ENCODE data around the gene ITGB4.

ITGB4 gene

DNA sequence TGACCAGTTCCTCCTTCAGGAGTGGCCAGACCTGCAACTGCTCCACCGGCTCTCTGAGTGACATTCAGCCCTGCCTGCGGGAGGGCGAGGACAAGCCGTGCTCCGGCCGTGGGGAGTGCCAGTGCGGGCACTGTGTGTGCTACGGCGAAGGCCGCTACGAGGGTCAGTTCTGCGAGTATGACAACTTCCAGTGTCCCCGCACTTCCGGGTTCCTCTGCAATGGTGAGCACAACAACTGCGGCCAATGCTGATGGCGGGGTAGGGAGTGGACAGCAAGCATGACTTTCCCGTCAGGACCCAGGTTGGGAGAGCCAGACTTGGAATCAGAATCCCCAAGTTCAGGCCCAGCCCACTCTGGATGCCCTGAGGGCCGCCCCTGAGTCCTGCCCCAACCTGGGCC, 12.2 kb downstream of the ITGB4 start:
- no peak for DNase-seq

DNA sequence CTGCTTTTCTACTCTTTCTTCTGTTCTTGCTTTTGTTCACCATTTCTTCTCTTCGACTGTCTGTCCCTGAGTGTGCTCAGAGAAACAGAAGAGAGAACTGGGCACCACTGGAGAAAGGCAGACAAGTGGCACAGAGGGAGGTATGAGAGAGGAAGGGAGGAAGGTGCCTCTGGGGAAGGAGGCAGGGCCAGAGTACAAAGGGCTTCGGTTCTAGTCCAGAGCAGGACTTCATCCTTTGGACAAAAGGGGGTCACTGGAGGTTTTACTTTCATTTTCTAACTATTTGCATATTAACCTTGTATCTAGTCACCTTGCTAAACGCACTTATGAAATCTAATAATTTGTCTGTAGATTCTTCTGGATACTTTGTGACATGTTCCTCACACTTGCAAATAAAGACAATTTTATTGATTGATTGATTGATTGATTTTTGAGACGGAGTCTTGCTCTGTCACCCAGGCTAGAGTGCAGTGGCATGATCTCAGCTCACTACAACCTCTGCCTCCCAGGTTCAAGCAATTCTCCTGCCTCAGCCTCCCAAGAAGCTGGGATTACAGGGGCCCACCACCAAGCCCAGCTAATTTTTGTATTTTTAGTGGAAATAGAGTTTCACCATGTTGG, 13.5 kb downstream of the ITGB4 start:
- no peak for DNase-seq

DNA sequence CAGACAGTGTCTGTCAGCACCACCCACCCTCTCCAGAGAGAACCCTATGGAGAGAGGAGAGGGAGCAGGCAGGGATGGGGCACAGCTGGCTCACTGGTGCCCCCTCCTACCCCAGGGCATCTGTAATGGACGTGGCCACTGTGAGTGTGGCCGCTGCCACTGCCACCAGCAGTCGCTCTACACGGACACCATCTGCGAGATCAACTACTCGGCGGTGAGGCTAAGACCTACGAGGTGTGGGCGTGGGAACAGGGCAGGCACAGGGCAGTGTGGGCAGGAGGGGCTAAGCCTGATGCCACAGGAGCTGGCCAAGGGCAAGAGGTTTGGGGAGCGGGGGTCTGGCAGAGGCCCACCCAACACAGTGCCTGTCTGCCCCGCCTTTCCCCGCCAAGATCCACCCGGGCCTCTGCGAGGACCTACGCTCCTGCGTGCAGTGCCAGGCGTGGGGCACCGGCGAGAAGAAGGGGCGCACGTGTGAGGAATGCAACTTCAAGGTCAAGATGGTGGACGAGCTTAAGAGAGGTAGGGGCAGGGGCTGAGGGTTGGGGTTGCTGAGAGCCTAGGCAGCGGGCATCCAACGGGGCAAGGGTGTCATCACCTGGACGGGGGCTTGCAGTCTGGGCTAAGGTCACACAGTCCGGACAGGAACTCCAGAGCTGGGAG, 15.0 kb downstream of the ITGB4 start:
- DNase-seq = no peak

DNA sequence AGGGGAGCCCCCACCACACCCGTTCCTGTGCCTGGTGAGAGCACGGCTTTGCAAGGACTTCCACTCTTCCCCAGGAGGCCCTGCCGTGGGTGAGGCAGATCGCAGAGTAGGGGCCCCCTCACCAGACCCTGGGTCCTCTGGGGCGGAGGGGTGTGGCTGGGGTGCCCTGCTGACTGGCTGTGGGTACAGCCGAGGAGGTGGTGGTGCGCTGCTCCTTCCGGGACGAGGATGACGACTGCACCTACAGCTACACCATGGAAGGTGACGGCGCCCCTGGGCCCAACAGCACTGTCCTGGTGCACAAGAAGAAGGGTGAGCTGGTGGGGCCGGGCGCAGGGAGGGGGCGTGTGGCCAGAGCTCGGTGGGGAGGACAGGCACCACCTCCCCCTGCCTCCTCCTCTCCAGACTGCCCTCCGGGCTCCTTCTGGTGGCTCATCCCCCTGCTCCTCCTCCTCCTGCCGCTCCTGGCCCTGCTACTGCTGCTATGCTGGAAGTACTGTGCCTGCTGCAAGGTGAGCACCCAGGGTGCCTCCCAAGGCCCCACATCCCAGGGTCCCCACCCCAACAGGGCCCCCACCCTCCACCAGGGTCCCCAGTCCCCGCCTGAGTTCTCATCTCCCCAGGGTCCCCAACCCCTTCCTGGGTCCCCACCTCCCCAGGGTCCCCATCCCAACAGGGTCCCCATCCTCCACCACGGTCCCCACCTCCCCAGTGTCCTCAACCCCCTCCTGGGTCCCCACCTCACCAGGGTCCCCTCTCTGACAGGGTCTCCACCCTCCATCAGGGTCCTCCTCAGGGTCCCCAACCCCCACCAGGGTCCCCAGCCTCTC, 16.1 kb downstream of the ITGB4 start:
- DNase-seq = no peak

DNA sequence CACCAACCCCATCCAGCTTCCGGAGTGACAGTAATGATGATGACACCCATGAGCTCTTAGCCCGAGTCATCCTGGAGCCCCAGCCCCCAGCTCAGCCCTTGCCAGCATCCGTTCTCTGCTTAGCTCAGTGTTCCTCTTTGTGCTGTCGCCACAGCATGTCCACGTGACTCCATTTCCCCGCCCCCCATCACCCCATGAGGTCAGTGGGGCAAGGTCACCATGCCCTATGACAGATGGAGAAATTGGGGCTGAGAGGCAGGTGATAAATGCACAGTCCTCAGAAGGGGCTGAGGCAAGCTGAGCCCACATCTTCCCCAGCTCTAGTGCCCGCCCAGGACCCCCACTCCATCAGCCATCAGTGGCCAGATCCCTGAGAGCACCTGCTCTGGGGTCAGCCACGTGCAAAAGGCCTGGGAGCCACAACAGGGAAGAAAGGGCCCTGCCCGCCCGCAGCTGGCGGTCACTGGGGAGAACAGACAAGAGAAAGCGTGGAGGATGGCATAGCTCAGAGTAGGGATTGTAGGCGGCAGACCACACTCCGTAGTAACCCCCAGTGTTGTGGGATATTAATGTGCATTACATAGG, 17.1 kb downstream of the ITGB4 start:
- no peak for DNase-seq

DNA sequence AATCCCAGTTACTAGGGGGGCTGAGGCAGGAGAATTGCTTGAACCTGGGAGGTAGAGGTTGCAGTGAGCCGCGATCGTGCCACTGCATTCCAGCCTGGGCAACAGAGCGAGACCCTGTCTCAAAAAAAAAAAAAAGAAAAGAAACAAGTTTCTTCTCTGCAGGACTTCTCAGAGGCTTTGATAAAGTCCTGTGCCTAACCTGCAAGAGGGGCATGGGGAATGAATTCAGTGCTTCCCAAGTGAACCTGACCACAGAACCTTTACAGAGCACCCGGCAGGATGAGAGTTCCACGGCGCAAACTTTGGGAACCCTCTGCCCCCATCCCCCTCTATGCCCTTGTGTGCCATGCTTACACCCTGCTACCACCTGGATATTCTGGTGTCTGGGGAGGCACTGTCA, 17.9 kb downstream of the ITGB4 start:
- DNase-seq = no peak

DNA sequence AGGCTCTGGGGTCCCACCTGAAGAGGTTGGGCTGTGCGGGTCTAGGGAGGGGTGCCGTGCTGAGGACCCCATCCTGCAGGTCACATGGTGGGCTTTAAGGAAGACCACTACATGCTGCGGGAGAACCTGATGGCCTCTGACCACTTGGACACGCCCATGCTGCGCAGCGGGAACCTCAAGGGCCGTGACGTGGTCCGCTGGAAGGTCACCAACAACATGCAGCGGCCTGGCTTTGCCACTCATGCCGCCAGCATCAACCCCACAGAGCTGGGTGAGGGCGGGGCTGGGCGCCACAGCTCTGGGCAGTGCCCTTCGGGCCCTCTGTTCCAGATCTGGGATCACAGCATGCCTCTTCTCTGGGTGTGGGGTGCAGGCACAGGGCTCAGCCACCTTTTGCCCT, 18.5 kb downstream of the ITGB4 start:
- DNase-seq = no peak

DNA sequence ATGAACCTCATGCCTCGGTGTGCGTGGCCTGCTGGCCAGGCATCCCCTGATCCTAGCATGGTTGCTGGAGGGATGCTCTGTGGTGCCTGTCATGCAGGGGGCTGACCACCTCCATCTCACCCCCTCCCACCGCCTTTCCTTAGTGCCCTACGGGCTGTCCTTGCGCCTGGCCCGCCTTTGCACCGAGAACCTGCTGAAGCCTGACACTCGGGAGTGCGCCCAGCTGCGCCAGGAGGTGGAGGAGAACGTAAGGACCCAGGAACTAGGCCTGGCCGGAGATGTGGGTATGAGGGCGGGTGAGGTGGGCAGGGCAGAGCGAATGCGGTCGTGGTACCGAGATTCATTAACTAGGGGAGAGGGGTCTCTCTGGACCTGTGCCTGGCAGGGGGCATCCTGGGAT, 19.0 kb downstream of the ITGB4 start:
- no peak for DNase-seq

DNA sequence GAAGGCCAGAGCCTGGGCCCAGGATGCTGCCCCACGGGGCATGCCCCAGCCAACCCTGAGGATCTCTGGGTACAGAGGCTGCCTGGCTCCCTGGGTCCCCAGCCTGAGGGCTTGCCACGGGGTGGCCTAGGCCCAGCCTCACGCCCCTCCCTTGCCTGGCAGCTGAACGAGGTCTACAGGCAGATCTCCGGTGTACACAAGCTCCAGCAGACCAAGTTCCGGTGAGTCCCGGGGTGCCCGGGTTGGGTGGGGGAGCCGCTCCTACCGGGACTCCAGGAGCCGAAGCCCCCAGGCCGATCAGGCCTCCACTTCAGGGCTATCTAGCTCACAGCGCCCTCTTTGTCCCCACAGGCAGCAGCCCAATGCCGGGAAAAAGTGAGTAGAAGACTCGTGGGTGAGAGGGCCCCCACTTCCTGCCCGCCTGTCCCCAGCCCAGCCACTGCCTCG, 19.4 kb downstream of the ITGB4 start:
- no peak for DNase-seq

DNA sequence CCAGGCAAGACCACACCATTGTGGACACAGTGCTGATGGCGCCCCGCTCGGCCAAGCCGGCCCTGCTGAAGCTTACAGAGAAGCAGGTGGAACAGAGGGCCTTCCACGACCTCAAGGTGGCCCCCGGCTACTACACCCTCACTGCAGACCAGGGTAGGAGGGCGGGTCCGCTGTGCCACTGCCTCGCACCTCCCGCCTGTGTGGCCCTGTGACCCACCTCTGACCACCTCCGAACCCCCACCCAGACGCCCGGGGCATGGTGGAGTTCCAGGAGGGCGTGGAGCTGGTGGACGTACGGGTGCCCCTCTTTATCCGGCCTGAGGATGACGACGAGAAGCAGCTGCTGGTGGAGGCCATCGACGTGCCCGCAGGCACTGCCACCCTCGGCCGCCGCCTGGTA, 21.1 kb downstream of the ITGB4 start:
- no peak for DNase-seq

DNA sequence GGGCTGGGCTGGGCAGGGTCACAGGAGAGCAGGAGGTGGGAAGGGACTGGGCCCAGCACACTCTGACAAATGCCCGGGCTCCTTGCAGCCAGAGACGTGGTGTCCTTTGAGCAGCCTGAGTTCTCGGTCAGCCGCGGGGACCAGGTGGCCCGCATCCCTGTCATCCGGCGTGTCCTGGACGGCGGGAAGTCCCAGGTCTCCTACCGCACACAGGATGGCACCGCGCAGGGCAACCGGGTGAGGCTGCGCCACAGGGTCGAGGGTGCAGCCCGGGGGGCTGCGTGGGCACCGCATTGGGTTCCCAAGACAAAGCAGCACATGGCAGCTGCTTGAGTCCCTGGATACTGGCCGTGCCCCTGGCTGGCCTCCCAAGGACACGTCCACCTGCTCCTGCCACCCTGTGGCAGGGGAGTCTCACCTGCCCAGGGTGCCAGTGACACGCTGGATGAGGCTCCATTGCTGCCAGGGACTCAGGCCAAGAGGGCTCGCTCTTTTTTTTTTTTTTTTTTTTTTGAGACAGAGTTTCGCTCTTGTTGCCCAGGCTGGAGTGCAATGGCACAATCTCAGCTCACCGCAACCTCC, 22.5 kb downstream of the ITGB4 start:
- DNase-seq = no peak

DNA sequence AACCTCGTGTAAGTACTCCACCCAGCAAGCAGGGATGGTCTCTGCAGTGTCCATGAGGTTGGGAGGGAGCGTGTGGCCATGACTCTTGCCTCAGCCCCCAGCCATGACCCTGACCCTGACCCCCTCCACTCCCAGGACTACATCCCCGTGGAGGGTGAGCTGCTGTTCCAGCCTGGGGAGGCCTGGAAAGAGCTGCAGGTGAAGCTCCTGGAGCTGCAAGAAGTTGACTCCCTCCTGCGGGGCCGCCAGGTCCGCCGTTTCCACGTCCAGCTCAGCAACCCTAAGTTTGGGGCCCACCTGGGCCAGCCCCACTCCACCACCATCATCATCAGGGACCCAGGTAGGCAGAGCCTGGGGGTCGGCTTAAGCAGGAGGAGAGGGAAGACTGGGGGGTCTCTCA, 27.4 kb downstream of the ITGB4 start:
- DNase-seq = no peak

DNA sequence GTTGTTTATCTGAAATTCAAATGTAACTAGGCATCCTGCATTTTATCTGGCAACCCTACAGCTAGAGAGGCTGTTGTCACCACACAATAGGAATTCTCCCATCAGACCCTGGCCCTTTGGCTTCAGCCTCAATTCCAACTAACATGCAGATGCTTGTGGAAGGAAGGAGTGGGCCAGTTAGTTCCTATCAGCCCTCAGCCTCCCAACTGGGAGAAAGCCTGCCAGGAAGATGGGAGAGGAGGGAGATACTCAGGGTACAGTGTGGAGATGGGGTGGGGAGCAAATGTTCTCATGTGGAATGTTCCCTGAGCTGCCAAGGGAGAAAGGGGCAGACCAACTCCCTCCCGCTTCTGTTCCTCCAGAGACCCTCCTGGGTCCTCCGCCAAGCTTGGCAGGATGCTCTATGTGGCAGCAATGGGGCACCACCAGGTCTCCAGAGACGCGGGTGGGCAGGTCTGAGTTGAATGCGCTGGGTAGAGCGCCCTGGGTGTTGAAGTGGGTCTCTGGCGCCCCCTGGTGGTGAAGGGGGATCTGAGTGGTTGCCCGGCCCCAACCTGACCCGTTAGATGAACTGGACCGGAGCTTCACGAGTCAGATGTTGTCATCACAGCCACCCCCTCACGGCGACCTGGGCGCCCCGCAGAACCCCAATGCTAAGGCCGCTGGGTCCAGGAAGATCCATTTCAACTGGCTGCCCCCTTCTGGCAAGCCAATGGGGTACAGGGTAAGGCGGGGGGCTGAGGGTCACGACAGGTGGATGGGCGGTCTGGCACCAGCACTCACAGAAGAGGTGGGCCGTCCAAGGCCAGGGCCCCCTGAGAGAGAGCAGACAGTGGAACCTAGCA, 28.5 kb downstream of the ITGB4 start:
- DNase-seq = peak; percentile 85

DNA sequence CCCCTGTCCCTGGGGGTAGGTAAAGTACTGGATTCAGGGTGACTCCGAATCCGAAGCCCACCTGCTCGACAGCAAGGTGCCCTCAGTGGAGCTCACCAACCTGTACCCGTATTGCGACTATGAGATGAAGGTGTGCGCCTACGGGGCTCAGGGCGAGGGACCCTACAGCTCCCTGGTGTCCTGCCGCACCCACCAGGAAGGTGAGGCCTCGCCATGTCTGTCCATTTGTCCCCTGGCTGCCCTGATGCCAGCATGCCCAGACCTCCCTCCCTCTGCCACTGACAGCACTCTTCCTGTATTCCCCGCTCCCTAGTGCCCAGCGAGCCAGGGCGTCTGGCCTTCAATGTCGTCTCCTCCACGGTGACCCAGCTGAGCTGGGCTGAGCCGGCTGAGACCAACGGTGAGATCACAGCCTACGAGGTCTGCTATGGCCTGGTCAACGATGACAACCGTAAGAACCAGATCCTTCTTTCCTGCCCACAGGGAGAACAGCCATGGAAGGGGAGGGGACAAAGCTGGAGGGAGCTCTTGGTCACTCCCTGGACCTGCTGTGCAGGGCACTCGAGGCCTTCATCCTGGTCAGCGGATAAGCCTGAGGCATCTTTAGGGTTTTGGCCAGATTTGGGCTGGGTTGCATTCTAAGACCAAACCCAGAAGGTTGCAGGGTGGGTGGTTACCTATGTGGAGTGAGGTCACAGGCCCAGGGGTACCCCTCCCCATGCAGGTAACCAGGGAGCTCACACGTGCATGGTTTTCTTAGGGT, 29.6 kb downstream of the ITGB4 start:
- no peak for DNase-seq

DNA sequence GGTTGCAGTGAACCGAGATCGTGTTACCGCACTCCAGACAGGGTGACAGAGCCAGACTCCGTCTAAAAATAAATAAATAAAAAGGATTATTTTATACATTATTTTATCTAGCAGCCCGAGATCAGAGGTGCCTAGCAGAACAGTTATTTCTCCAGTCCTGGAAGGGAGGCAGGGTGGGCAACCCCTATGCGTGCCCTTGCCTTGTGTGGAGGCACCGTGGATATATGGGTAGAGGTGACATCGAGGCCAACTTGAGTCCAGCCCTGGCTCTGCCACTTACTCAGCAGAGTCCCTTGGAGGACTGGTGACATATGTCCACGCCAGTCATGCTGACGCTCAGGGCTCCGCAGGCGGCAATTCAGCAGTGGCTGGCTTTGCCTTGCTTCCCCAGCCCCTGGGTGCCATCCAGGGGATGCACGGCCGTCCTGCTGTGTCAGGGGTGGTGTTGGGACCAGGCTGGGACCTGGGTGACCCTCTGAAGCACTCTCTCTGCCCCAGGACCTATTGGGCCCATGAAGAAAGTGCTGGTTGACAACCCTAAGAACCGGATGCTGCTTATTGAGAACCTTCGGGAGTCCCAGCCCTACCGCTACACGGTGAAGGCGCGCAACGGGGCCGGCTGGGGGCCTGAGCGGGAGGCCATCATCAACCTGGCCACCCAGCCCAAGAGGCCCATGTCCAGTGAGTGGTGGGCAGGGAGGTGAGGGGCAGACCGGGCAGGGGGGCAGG, 30.6 kb downstream of the ITGB4 start:
- no peak for DNase-seq

DNA sequence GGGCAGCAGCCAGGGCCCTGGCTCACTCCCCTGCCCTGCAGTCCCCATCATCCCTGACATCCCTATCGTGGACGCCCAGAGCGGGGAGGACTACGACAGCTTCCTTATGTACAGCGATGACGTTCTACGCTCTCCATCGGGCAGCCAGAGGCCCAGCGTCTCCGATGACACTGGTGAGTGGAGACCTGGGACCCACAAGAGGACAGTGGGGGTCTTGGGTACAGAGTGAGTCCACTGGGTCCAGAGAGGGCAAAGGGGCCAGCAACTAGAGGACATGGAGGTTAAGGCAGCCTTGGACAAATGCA, 31.1 kb downstream of the ITGB4 start:
- DNase-seq = no peak

DNA sequence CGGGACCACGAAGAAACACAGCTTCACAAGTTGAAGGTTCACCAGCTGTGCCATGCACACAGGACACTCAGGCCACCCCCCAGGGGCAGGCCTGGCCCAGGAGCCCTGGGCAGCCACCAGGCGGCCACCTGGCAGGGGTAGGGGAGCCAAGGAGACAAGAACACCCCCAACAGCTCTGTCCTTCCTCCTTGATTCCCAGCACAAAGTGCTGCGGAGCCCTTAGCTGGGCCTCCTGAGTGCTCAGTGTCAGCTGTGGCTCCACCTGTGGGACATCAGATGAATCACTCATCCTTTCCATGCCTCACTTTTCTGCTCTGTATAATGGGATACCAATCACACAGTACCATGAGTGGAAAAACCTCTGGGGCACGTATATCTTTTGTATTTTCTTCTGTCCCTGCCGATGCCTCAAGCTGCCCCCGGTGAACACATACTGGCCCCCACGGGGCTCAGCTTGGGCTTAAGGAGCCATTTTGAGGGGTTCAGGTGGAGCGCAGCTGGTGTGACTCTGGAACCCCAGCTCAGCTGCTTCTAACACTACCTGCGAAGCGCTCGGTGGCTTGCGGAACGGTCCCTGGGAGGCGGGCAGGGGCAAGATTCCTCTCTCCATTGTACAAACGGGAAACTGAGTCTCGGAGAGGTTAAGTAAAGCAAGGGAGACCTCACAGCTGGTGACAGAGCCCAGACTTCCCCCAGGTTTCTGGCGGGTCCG, 31.7 kb downstream of the ITGB4 start:
- no peak for DNase-seq

DNA sequence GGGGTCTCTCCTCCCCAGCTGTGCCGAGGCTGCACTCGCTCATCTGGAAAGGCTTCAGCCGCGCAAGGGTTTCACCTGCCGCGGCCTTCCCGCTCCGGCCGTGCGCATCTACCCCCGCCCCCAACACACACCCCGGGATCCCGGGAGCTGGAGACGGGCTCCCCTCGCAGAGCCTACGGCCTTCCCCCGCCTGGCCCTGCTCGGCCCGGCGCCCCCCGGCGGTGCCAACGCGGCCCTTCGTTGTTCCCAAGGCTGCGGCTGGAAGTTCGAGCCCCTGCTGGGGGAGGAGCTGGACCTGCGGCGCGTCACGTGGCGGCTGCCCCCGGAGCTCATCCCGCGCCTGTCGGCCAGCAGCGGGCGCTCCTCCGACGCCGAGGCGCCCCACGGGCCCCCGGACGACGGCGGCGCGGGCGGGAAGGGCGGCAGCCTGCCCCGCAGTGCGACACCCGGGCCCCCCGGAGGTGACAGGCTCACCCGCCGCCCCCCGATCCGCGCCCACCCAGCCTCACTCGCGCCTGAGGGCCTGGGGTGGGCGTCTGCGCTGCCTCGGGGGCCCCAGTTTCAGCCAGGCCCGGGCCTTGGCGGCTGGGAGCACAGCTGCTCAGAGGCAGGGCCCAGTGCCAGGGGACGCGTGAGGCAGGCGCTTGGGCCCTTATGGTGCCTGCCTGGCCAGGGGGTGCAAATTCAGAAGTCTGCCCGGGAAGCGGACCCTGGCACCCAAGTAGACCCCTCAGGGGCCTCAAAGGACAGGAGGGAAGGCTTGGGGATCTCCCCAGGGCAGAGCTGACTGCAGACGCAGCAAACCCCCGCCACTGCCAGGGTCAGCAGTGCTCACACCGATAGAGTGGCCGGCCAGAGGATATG, 32.5 kb downstream of the ITGB4 start:
- peak; percentile 57 for DNase-seq

Data from effector CD8-positive, alpha-beta T cell (primary cell).